Measurements from ENCODE around the gene CTXN1.

Gene CTXN1

GRCh38 chr19:7905859-7906258, 20.1 kb downstream of the CTXN1 start:
- Histone ChIP-seq H3K4me3 (ENCODE audit: insufficient read depth in 1 of 2, low read depth in 1 of 2, low read length in 2 of 2) (no peak overlapping the region), H3K4me2 (ENCODE audit: low read length, poor library complexity, severe bottlenecking) (no peak overlapping the region), H2BK5ac (ENCODE audit: low read depth, low read length, poor library complexity, severe bottlenecking) (no peak overlapping the region), H2BK15ac (ENCODE audit: low read depth, poor library complexity, severe bottlenecking) (no peak overlapping the region), H3K18ac (ENCODE audit: low read depth in 1 of 2, low read length in 2 of 2) (no peak overlapping the region), H3K4me1 (ENCODE audit: control insufficient read depth, insufficient read depth, low read depth, low read length) (peaks cover 43% of the 10 kb centered on the region), H2AFZ (ENCODE audit: low read depth, low read length) (no peak overlapping the region), H3K27me3 (ENCODE audit: control insufficient read depth in 1 of 2, insufficient read depth in 1 of 2, low read length in 2 of 2) (no peaks in the 10 kb centered on the region), H3K4ac (ENCODE audit: low read depth in 1 of 2, low read length in 2 of 2) (no peak overlapping the region), H2AK5ac (ENCODE audit: low read length, severe bottlenecking) (no peak overlapping the region), H3K9me3 (ENCODE audit: control insufficient read depth, low read length) (no peaks in the 10 kb centered on the region), H3K27ac (ENCODE audit: low read length, poor library complexity, severe bottlenecking) (no peak overlapping the region), H4K8ac (ENCODE audit: low read length) (no peak overlapping the region), H2BK120ac (ENCODE audit: low read depth, low read length) (no peak overlapping the region), H2BK12ac (ENCODE audit: low read length in 2 of 2) (no peak overlapping the region), H3K14ac (ENCODE audit: low read length in 2 of 2) (no peak overlapping the region), H3K23ac (ENCODE audit: low read length in 2 of 2) (no peak overlapping the region), H3K9ac (ENCODE audit: low read length) (peak overlapping the region; percentile 93), H3K79me1 (replicated peaks; ENCODE audit: low read length, poor library complexity, severe bottlenecking) (peaks cover 48% of the 10 kb centered on the region), H3K36me3 (ENCODE audit: control insufficient read depth in 1 of 2, insufficient read depth in 2 of 2, low read depth in 1 of 2, low read length in 2 of 2) (peaks cover 18 to 56% of the 10 kb centered on the region in 2 experiments), H4K91ac (ENCODE audit: low read length) (no peak overlapping the region)
- DNase-seq = no peak
- WGBS = 99% methylated on average over 10 of the region's 10 CpGs

- Histone ChIP-seq H2BK15ac (ENCODE audit: low read depth, poor library complexity, severe bottlenecking) (no peak overlapping the region), H3K79me1 (replicated peaks; ENCODE audit: low read length, poor library complexity, severe bottlenecking) (peaks cover 47% of the 10 kb centered on the region), H3K9me3 (ENCODE audit: control insufficient read depth, low read length) (no peaks in the 10 kb centered on the region), H3K4ac (ENCODE audit: low read depth in 1 of 2, low read length in 2 of 2) (no peak overlapping the region), H3K27me3 (ENCODE audit: control insufficient read depth in 1 of 2, insufficient read depth in 1 of 2, low read length in 2 of 2) (no peaks in the 10 kb centered on the region), H3K23ac (ENCODE audit: low read length in 2 of 2) (no peak overlapping the region), H4K91ac (ENCODE audit: low read length) (no peak overlapping the region), H3K36me3 (ENCODE audit: control insufficient read depth in 1 of 2, insufficient read depth in 2 of 2, low read depth in 1 of 2, low read length in 2 of 2) (peaks cover 14 to 56% of the 10 kb centered on the region in 2 experiments), H3K4me1 (ENCODE audit: control insufficient read depth, insufficient read depth, low read depth, low read length) (peaks cover 43% of the 10 kb centered on the region), H3K14ac (ENCODE audit: low read length in 2 of 2) (no peak overlapping the region), H3K27ac (ENCODE audit: low read length, poor library complexity, severe bottlenecking) (no peak overlapping the region), H3K4me3 (ENCODE audit: insufficient read depth in 1 of 2, low read depth in 1 of 2, low read length in 2 of 2) (peak overlapping the region; percentile 14 to 97), H2BK120ac (ENCODE audit: low read depth, low read length) (no peak overlapping the region), H2AFZ (ENCODE audit: low read depth, low read length) (no peak overlapping the region), H3K18ac (ENCODE audit: low read depth in 1 of 2, low read length in 2 of 2) (no peak overlapping the region), H3K9ac (ENCODE audit: low read length) (peak overlapping the region; percentile 93), H2BK12ac (ENCODE audit: low read length in 2 of 2) (no peak overlapping the region), H2BK5ac (ENCODE audit: low read depth, low read length, poor library complexity, severe bottlenecking) (no peak overlapping the region), H4K8ac (ENCODE audit: low read length) (no peak overlapping the region), H2AK5ac (ENCODE audit: low read length, severe bottlenecking) (no peak overlapping the region), H3K4me2 (ENCODE audit: low read length, poor library complexity, severe bottlenecking) (peak overlapping the region; percentile 9)
- DNase-seq = no peak
- 81% methylated on average over 9 of the region's 10 CpGs for WGBS
These were observed 20.7 kb downstream of the CTXN1 start for GRCh38 chr19:7905268-7905667.

- Histone ChIP-seq H3K18ac (ENCODE audit: low read depth in 1 of 2, low read length in 2 of 2) (peak overlapping the region; percentile 92 to 95), H3K4me1 (ENCODE audit: control insufficient read depth, insufficient read depth, low read depth, low read length) (peaks cover 43% of the 10 kb centered on the region), H3K9me3 (ENCODE audit: control insufficient read depth, low read length) (no peaks in the 10 kb centered on the region), H2AK5ac (ENCODE audit: low read length, severe bottlenecking) (peak overlapping the region; percentile 12), H3K9ac (ENCODE audit: low read length) (peak overlapping the region; percentile 93), H3K4me2 (ENCODE audit: low read length, poor library complexity, severe bottlenecking) (peak overlapping the region; percentile 85), H2BK15ac (ENCODE audit: low read depth, poor library complexity, severe bottlenecking) (peak overlapping the region; percentile 70), H2BK5ac (ENCODE audit: low read depth, low read length, poor library complexity, severe bottlenecking) (peak overlapping the region; percentile 53), H3K14ac (ENCODE audit: low read length in 2 of 2) (peak overlapping the region in 1 of 2 experiments; percentile 5), H3K4ac (ENCODE audit: low read depth in 1 of 2, low read length in 2 of 2) (peak overlapping the region; percentile 80 to 88), H2BK12ac (ENCODE audit: low read length in 2 of 2) (peak overlapping the region; percentile 17 to 72), H4K91ac (ENCODE audit: low read length) (peak overlapping the region; percentile 74), H3K36me3 (ENCODE audit: control insufficient read depth in 1 of 2, insufficient read depth in 2 of 2, low read depth in 1 of 2, low read length in 2 of 2) (peaks cover 20 to 56% of the 10 kb centered on the region in 2 experiments), H4K8ac (ENCODE audit: low read length) (peak overlapping the region; percentile 75), H2AFZ (ENCODE audit: low read depth, low read length) (peak overlapping the region; percentile 2), H3K4me3 (ENCODE audit: insufficient read depth in 1 of 2, low read depth in 1 of 2, low read length in 2 of 2) (peak overlapping the region; percentile 89 to 97), H2BK120ac (ENCODE audit: low read depth, low read length) (peak overlapping the region; percentile 91), H3K23ac (ENCODE audit: low read length in 2 of 2) (no peak overlapping the region), H3K27me3 (ENCODE audit: control insufficient read depth in 1 of 2, insufficient read depth in 1 of 2, low read length in 2 of 2) (no peaks in the 10 kb centered on the region), H3K27ac (ENCODE audit: low read length, poor library complexity, severe bottlenecking) (peak overlapping the region; percentile 83), H3K79me1 (replicated peaks; ENCODE audit: low read length, poor library complexity, severe bottlenecking) (peaks cover 45% of the 10 kb centered on the region)
- DNase-seq = peak; percentile 41
- WGBS = 28% methylated on average over 33 of the region's 68 CpGs
These were observed 21.6 kb downstream of the CTXN1 start for GRCh38 chr19:7904074-7905020.

All from mesenchymal stem cell (in vitro differentiated cells and primary cell).